Activated B cell treated with CpG ODN at 0.5 μM for 24 hours (primary cell): ENCODE data around the gene OSBPL8. TPM values are rescaled to one million over a fixed set of nuclear protein-coding genes. Genes with fewer than 3 reads are reported as not detected.
"Not testable (repeated sequence)": the region's sequence is repeated elsewhere in the genome, so short reads cannot be mapped to it uniquely, and the experiment has no call there.

ENCODE experiments used
- ATAC-seq: fragments of 200-7000 bp; cut with Tn5 transposase; one replicate; pipeline ENCODE4 v1.10.0; 2021; ENCODE audit warnings: low read depth, mild to moderate bottlenecking, moderate library complexity
- CTCF ChIA-PET: fragments of 350-600 bp; sonication (Branson Sonifier 250); formaldehyde crosslinking; loops from one replicate; lab custom pipeline; 2021; ENCODE audit warnings: antibody characterized with exemption; lab: Charles Lee
- POLR2A ChIA-PET: fragments of 350-600 bp; sonication (Branson Sonifier 250); formaldehyde crosslinking; loops from one replicate; lab custom pipeline; 2021; ENCODE audit warnings: antibody characterized with exemption; lab: Charles Lee
- DNase-seq: peaks from one replicate; pipeline ENCODE4 v3.0.0; 2022
- H3K27ac Mint-ChIP-seq: one replicate; pipeline ENCODE4 v1.8.0; 2020; ENCODE audit warnings: mixed read lengths
- H3K27me3 Mint-ChIP-seq: one replicate; pipeline ENCODE4 v1.8.0; 2021; ENCODE audit warnings: mixed read lengths
- H3K36me3 Mint-ChIP-seq: one replicate; pipeline ENCODE4 v1.8.0; 2021; ENCODE audit warnings: low read depth, mixed read lengths
- H3K4me1 Mint-ChIP-seq: one replicate; pipeline ENCODE4 v1.8.0; 2021; ENCODE audit warnings: mixed read lengths
- H3K4me3 Mint-ChIP-seq: one replicate; pipeline ENCODE4 v1.8.0; 2020; ENCODE audit warnings: mild to moderate bottlenecking, mixed read lengths
- H3K9me3 Mint-ChIP-seq: one replicate; pipeline ENCODE4 v1.8.0; 2020; ENCODE audit warnings: mixed read lengths
- CTCF ChIP-seq: fragments of 200-600 bp; IDR thresholded peaks from one replicate; pipeline ENCODE4 v1.8.0; 2022; ENCODE audit warnings: antibody characterized with exemption, mild to moderate bottlenecking
- intact Hi-C: fragments of 100-400 bp; cut with micrococcal nuclease; formaldehyde crosslinking; loops from one replicate; pipeline ENCODE4 v1.15.1; 2024
- total RNA-seq: library from RNA; stranded (reverse); gene quantifications from 2 replicates; pipeline ENCODE4 v1.2.3, GENCODE V29; 2022

The OSBPL8 gene
- total RNA-seq, 1 donor from 2014 or later = 79.6 TPM

- Mint-ChIP-seq H3K4me3 (no peak overlapping the region), H3K27me3 (no peaks in the 10 kb centered on the region), H3K36me3 (peaks cover 35% of the 10 kb centered on the region), H3K27ac (peak overlapping the region; percentile 35), H3K4me1 (peaks cover 16% of the 10 kb centered on the region), H3K9me3 (no peaks in the 10 kb centered on the region)
- ChIA-PET POLR2A (no interaction called here), CTCF (no interaction called here)
- no peak for ATAC-seq
- no peak for TF ChIP-seq CTCF
- DNase-seq = no peak
- intact Hi-C loops = no loop called here
Measured at GRCh38 chr12:76504606-76505005, 55.0 kb downstream of the OSBPL8 start.

- POLR2A ChIA-PET = no interaction called here
- Mint-ChIP-seq H3K4me3 (no peak overlapping the region), H3K27me3 (no peaks in the 10 kb centered on the region), H3K36me3 (peaks cover 35% of the 10 kb centered on the region), H3K9me3 (no peaks in the 10 kb centered on the region), H3K27ac (no peak overlapping the region), H3K4me1 (peaks cover 13% of the 10 kb centered on the region)
- intact Hi-C loops = no loop called here
- CTCF ChIA-PET = no interaction called here
- TF ChIP-seq CTCF = no peak
- ATAC-seq (no peak), DNase-seq (no peak)
Measured at GRCh38 chr12:76503957-76504356, 55.6 kb downstream of the OSBPL8 start.

GRCh38 chr12:76501390-76501789 lies 58.2 kb downstream of the OSBPL8 start:
- Mint-ChIP-seq H3K27ac (no peak overlapping the region), H3K9me3 (no peaks in the 10 kb centered on the region), H3K36me3 (peaks cover 31% of the 10 kb centered on the region), H3K27me3 (no peaks in the 10 kb centered on the region), H3K4me1 (peaks cover 9% of the 10 kb centered on the region), H3K4me3 (no peak overlapping the region)
- ATAC-seq (no peak), DNase-seq (no peak)
- ChIA-PET POLR2A (no interaction called here), CTCF (no interaction called here)
- intact Hi-C loops = no loop called here
- TF ChIP-seq CTCF = no peak

GRCh38 chr12:76499136-76499535 lies 60.4 kb downstream of the OSBPL8 start:
- H3K4me1 Mint-ChIP-seq, H3K27ac Mint-ChIP-seq, DNase-seq, POLR2A ChIA-PET, intact Hi-C loops, H3K27me3 Mint-ChIP-seq, CTCF ChIA-PET, ATAC-seq, H3K4me3 Mint-ChIP-seq: not testable (repeated sequence)
- Mint-ChIP-seq H3K9me3 (peaks cover 18% of the 10 kb centered on the region), H3K36me3 (peaks cover 44% of the 10 kb centered on the region)

- POLR2A ChIA-PET = no interaction called here
- Mint-ChIP-seq H3K27ac (no peak overlapping the region), H3K4me3 (no peak overlapping the region), H3K27me3 (no peaks in the 10 kb centered on the region), H3K36me3 (peaks cover 47% of the 10 kb centered on the region), H3K4me1 (peaks cover 4% of the 10 kb centered on the region), H3K9me3 (peaks cover 38% of the 10 kb centered on the region)
- ATAC-seq (no peak), DNase-seq (no peak)
- intact Hi-C loops = loop anchor here (2.0 kb wide), 1 partner anchor 15 kb away; no protein-coding TSS in a partner anchor
- TF ChIP-seq CTCF = no peak
- CTCF ChIA-PET = interaction anchor here (0.6 kb wide), 1 partner anchor 7 kb away, joined by 3 read pairs; no protein-coding TSS in a partner anchor
Measured at GRCh38 chr12:76495556-76495955, 64.0 kb downstream of the OSBPL8 start.

GRCh38 chr12:76491292-76491691 lies 68.3 kb downstream of the OSBPL8 start:
- no peak for ATAC-seq
- peaks cover 41% of the 10 kb centered on the region for H3K9me3 Mint-ChIP-seq
- no peak overlapping the region for H3K27ac Mint-ChIP-seq
- H3K36me3 Mint-ChIP-seq = peaks cover 74% of the 10 kb centered on the region
- H3K27me3 Mint-ChIP-seq = no peaks in the 10 kb centered on the region
- H3K4me3 Mint-ChIP-seq = no peak overlapping the region
- TF ChIP-seq CTCF = no peak
- H3K4me1 Mint-ChIP-seq = peaks cover 20% of the 10 kb centered on the region
- POLR2A ChIA-PET = no interaction called here
- intact Hi-C loops = no loop called here
- CTCF ChIA-PET = no interaction called here
- DNase-seq = no peak
